ENCODE results near the gene TMEM80. TPM values are rescaled to one million over a fixed set of nuclear protein-coding genes. Genes with fewer than 3 reads are reported as not detected.

Gene TMEM80
- total RNA-seq, 1 donor from 2014 or later = 9.7 TPM

DNA sequence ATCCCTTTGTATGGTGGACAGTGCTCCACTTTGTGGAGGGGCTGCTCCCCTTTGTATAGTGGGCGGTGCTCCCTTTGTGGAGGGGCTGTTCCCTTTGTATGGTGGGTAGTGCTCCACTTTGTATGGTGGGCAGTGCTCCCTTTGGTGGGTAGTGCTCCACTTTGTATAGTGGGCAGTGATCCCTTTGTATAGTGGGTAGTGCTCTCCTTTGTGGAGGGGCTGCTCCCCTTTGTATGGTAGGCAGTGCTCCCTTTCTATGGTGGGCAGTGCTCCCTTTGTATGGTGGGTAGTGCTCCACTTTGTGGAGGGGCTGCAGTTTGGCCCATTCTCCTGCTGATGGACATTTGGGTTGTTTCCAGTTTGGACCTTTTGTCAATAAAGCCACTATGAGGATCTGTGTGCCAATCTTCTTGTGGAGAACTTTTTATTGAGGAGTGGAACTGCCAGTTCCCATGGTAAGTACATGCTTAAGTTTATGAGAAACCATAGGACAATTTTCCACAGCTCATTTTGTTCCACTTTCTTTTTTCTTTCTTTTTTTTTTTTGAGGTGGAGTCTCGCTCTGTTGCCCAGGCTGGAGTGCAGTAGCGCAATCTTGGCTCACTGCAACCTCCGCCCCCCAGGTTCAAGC is 47.1 kb downstream of the TMEM80 start:
- DNase-seq (ENCODE audit: low read depth, low spot score) = no peak

DNA sequence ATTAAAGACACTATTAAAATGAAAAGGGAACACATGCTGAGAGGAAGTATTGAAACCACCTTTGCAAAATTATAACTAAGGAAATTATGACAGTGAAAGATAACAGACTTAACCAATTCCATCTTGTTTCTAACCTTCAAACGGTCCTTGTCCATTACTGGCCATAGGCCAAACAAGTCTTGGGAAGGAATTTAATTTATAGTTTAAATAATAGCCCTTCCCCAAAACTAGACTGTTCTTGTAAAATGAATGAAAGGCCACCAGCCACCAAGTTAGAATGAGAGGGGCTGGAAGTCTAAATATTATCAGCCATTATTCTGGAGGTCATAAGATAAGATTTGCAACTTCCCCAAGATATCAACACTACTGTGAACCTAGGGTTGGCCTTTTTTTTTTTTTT is 49.8 kb downstream of the TMEM80 start:
- DNase-seq (ENCODE audit: low read depth, low spot score) = no peak

DNA sequence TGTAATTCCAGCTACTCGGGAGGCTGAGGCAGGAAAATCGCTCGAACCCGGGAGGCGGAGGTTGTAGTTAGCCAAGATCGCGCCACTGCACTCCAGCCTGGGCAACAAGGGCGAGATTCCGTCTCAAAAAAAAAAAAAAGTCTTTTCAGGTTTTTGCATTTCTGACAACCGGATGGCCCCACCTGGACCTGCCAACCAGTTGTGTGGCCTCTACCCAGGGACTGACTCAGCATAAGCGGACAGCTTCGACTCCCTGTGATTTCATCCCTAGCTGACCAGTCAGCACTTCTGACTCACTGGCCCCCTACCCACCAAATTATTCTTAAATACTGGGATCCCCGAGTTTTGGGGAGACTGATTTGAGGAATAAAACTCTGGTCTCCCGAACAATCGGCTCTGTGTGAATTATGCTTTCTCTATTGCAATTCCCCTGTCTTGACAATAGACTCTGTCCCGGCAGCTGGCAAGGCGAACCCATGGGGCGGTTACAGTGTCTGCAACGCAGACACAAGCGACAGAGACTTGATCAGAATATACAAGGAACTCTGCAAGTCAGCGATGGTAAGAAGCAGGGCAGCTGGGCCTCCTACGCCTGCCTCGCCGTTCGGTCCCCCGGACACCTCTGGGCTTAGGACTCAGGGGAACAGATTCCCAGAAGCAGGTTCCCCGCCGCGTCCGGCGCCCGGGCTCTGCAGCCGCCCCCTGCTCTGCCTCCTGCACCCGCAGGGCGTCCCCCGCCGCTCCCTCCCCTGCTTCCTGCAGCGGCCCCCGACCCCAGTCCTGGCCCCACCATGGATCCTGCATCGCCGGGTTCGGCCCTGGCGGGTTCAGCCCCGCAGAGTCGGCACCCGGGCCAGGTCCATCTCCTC is 50.9 kb downstream of the TMEM80 start:
- no peak for DNase-seq (ENCODE audit: low read depth, low spot score)

DNA sequence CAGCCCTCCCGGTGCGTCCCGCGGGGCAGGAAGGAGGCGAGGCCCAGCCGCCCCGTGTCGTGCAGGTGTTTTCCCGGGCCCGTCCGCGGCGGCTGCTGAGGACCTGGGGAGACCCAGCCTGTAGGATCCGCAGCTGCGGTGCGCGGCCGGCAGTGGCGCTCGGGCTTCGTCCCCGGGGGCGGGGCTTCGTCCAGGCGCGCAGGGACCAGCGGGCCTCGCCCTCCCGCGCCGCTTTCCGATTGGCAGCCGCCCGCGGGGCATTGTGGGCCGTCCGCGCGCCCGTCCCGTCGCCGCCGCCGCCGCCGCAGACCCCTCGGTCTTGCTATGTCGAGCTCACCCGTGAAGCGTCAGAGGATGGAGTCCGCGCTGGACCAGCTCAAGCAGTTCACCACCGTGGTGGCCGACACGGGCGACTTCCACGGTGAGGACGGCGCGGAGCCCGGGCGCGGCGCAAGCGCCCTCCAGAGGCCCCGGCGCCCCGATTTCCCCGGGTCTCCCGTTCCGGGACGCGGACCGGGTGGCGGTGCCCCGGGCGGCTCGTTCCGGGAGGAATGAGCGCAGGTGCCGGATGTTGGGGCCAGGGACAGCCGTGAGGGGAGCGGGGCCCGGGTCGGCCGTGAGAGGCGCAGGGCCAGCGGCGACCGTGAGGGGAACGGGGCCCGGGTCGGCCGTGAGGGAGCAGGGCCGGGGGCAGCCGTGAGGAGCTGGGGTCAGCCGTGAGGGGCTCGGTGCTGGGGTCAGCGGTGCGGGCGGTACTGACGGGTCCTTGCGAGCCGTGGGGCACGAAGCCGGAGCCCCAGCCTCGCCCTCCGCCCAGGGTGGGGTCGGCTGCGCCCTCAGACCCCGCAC is 51.8 kb downstream of the TMEM80 start, which contains the start of gene TALDO1:
TALDO1 (plus strand) TSS at position 307 of the 849 bp plus-strand sequence; CDS start at position 325, 18 bp downstream.
- DNase-seq (ENCODE audit: low read depth, low spot score) = peak; percentile 55

DNA sequence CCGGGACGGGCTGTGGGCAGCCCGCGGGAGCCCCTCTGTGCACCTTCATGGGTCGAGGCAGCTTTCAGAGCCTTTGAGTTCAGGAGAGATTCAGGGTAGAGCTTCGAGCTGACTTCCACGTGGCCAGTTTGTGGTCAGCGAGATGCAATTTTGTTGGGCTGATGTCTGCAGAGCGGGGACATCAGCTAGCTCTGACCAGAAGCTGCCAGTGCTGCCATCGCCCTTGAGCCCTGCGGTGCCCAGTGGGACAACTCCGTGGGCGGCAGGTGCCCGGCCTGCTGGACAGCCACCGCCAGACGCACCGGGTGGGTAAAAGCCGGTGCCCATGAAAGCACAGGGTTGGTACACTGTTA is 52.4 kb downstream of the TMEM80 start:
- DNase-seq (ENCODE audit: low read depth, low spot score) = no peak

DNA sequence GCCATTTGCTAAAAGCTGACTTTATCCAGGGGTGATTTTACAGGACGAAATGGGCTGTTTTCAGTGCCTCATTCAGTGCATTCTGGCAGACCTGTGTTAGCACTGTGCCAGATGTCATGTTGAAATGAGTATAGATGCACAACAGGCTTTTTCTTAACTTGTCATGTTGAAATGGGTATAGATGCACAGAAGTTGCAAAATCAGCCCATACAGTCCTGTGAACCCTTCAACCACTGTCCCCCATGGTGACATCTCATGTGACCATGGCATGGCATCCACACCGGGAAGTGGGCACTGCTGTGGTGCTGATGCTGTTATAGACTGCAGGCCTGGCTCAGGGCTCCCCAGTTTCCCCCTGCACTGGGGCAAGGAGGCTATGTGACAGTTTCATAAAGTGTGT is 54.1 kb downstream of the TMEM80 start:
- DNase-seq (ENCODE audit: low read depth, low spot score) = no peak

Other genes starting within 250 kb of the TMEM80 start
- gene PTDSS2, start 245.5 kb upstream of the TMEM80 start, total RNA-seq = 32.1 and 39.7 TPM in 2 replicates
- gene RNH1, start 188.6 kb upstream of the TMEM80 start, total RNA-seq = 288 and 306 TPM in 2 replicates
- gene HRAS, start 160.2 kb upstream of the TMEM80 start, total RNA-seq = 77.7 and 91.6 TPM in 2 replicates
- 0.40 and 0.46 TPM in 2 replicates for gene LRRC56, start 158.3 kb upstream of the TMEM80 start, total RNA-seq
- gene LMNTD2, start 135.1 kb upstream of the TMEM80 start, total RNA-seq = 0.56 and 0.86 TPM in 2 replicates
- 11.5 and 14.4 TPM in 2 replicates for gene RASSF7, start 134.8 kb upstream of the TMEM80 start, total RNA-seq
- gene PHRF1, start 119.3 kb upstream of the TMEM80 start, total RNA-seq = 28.0 and 29.5 TPM in 2 replicates
- gene IRF7, start 79.9 kb upstream of the TMEM80 start, total RNA-seq = 8.7 and 16.5 TPM in 2 replicates
- not detected in 2 replicates for gene CDHR5, start 70.9 kb upstream of the TMEM80 start, total RNA-seq
- not detected in 2 replicates for gene SCT, start 68.6 kb upstream of the TMEM80 start, total RNA-seq
- gene DRD4, start 58.5 kb upstream of the TMEM80 start, total RNA-seq = not detected in 2 replicates
- 45.1 and 66.1 TPM in 2 replicates for gene DEAF1, start 594 bp upstream of the TMEM80 start, total RNA-seq
- gene EPS8L2, start 10.4 kb downstream of the TMEM80 start, total RNA-seq = 2.0 and 3.0 TPM in 2 replicates
- 278 and 283 TPM in 2 replicates for gene TALDO1, start 51.6 kb downstream of the TMEM80 start, total RNA-seq
- gene GATD1, start 81.7 kb downstream of the TMEM80 start, total RNA-seq = 37.5 and 38.1 TPM in 2 replicates
- gene CEND1, start 94.3 kb downstream of the TMEM80 start, total RNA-seq = 0.13 and 0.14 TPM in 2 replicates
- gene SLC25A22, start 102.5 kb downstream of the TMEM80 start, total RNA-seq = 9.0 and 9.2 TPM in 2 replicates
- 7.0 and 7.5 TPM in 2 replicates for gene PIDD1, start 109.4 kb downstream of the TMEM80 start, total RNA-seq
- 248 and 277 TPM in 2 replicates for gene RPLP2, start 114.2 kb downstream of the TMEM80 start, total RNA-seq
- 21.5 and 22.4 TPM in 2 replicates for gene PNPLA2, start 123.1 kb downstream of the TMEM80 start, total RNA-seq
- gene CRACR2B, start 132.1 kb downstream of the TMEM80 start, total RNA-seq = 4.1 and 4.3 TPM in 2 replicates
- gene CD151, start 137.1 kb downstream of the TMEM80 start, total RNA-seq = 578 and 647 TPM in 2 replicates
- gene POLR2L, start 146.7 kb downstream of the TMEM80 start, total RNA-seq = 163 and 227 TPM in 2 replicates
- 103 and 115 TPM in 2 replicates for gene TSPAN4, start 147.0 kb downstream of the TMEM80 start, total RNA-seq
- gene CHID1, start 215.0 kb downstream of the TMEM80 start, total RNA-seq = 45.0 and 46.8 TPM in 2 replicates
- gene AP2A2, start 230.1 kb downstream of the TMEM80 start, total RNA-seq = 26.3 and 32.5 TPM in 2 replicates

Data from pulmonary artery endothelial cell (primary cell).